Activated gamma-delta T cell treated with Interleukin-2 at 50 U/mL for 16 hours (primary cell): ENCODE data around the gene WDSUB1.
A peak's percentile ranks its signal among the peaks of the same experiment; 100 is the strongest.

ENCODE experiments used
- DNase-seq: peaks from one replicate; pipeline ENCODE4 v3.0.0-alpha.2; 2020

WDSUB1 gene

GRCh38 chr2:159219394-159219998 lies 67.0 kb downstream of the WDSUB1 start:
- DNase-seq = no peak

GRCh38 chr2:159218389-159218788 lies 68.1 kb downstream of the WDSUB1 start:
- no peak for DNase-seq

DNA sequence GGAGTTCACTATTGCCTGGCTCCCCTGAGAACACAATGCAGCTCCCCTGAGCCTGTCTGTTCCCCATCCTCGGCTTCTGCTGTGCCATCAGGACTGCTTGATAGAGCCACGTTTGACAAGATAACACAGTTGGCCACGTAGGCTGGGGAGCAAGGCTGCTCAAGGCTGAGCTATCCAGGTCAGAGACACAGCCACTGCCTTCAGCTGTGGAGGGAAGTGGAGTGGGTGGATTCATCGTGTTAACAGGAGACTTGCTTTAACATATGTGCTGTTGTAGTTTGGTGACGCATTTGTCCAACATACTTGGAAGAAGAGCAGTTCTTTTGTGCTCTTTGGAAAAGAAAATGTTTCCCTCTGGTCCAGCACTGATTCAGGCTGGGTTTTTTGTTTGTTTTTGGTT lies 68.8 kb downstream of the WDSUB1 start:
- DNase-seq = no peak

GRCh38 chr2:159215116-159215515 lies 71.4 kb downstream of the WDSUB1 start:
- no peak for DNase-seq

GRCh38 chr2:159214325-159214865 lies 72.1 kb downstream of the WDSUB1 start:
- DNase-seq = no peak

- DNase-seq = no peak
These were observed 73.2 kb downstream of the WDSUB1 start for GRCh38 chr2:159213296-159213695.

DNA sequence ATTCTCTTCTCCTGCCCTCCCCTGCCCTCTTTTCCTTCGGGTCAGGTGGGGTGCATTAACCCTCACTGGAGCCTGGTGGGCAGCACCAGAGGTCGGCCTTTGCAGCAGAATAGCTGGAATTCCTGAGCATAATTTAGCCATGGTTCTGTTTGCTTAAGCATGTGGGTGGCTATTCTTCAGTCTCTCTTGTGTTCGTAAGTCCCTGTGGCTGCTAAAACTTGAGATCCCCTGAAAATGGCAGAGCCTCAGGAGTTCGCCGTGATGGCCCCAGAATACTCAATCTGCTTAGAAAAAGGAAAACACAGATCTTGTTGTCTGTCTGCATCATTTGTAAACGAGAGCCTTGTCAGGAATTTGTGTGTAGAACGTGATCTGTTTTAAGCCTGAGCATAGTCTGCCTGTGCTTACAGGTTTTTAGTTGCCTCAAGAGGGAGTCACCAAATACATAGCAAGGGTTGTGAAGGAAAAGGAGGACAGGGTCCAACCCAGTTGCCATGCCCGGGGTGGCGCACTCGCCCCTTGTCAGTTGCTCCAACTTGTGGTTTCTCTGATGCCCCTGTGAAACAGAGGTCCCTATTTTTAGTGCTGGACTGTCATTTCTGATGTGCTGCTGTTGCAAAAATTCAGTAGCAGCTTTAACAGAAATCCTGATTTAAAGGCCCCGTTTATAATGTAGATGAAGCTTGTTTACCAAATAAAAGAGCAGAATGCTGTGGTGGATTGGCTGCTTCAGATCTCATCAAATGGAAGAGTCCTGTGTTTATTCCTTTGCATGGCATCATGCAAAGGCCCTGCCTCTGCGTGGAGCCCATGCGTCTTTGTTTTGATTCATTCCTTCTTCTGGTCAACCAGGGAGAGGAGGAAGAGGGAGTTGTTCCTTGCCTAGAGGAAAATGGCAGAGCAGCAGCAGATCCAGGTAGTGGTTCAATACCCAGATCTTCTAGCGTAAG lies 74.8 kb downstream of the WDSUB1 start:
- DNase-seq = no peak

DNA sequence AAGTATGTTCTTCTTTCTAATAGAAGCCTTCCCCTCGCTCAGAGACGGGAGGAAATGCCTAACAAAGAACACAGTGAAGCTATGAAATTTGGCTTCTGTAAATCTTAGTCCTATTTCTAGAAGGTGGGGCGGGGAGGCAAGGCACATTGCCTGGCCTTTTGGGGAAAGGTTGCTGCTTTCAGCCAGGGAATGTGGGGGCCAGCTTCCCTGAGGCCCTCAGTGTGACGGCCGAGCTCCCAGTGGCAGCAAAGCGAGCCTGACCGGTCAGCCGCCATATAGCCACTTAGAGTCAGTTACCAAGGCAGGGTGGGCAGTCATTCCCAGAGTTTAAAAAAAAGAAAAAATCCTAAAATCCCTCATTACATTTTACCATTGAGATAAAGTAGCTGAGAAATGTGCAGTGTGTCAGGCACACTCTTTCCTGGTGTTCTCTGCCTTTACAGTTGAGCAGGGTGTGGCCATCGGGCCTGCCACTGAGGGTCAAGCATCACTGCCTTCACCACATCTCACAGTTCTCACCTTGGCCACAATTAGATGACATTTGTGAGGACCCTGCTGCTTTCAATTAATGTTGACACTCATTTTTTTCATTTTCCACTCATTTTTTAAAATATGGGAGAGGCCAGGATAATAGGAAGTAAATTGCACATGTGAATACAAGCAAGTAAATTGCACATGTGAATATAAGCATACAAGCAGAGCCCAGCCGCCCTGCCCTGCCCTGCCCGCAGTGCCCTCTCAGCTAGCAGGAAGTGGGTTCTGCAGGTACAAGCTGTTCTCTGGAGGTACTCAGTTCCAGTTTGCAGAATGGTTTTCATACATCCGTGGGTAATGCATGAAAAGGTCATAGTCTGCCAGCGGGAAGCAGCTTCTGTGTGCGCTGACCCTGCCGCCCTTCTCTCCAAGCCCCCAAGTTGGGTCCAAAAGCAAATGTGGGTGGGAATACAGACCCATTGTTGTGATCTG lies 76.9 kb downstream of the WDSUB1 start:
- DNase-seq = peak; percentile 66

GRCh38 chr2:159208438-159208837 lies 78.1 kb downstream of the WDSUB1 start:
- DNase-seq = no peak

DNA sequence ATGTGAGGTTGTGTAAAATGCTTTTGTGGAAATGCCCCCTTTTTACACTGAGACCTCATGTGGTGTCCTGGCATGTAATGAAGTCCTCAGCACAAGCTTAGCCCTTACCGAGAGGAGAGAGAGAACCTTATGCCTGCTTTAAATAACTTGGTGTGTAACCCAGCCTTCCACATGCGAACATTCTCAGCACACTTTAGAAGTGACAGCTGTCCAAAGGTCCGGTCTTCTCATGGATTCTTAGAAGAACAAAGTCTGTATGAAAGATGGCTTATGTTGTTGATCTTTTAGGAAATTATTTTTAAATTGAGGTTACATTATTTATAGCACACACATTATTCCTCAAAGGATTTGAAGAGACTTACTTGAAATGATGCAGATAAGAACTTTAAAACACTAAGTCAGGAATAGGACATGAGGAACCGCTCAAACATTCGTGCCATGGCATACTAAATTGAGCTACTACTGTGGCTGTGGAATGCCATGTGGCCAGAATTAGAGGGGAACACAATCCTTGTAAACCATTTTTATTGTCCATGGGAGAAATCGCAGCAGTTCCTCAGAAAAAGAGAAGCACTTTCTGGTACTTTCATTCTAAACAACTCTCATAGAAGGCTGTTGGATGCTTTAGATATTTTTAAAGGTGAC lies 79.6 kb downstream of the WDSUB1 start:
- no peak for DNase-seq

DNA sequence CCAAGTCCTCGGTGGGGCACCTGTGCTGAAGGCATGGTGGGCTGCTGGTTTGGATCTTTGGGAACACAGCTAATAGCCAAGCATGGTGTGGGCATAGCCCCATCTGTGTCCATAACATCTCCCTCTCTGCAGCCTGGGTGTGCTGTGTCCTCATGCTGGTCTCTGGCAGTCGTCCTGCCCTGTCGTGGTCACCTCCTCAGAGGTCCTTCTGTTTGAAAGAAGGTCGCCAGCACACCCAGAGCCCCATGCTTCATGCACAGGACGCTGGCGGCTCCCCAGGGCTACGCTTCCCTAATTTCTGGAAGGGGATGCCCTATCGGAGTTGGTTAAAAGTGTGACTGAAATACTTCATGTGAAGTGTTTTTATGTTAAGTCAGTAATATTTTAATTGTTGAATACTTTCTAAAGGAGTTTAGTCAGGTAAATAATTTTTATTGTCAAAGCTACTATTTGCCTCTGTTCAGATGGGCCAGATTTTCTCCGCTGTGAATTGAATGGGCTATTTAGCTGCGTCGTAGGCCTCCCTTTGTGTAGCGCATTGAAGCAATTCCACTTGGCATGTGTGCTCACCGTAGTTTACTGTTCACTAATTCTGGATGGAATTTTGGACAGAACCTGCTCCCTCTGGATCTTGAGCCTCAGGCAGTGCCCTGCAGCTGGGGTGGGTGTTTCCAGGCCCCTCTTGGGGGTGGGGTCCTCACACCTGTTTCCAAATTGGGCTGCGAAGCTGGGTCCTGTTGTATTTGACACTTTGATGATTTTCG lies 81.9 kb downstream of the WDSUB1 start:
- DNase-seq = no peak

- DNase-seq = no peak
These were observed 83.9 kb downstream of the WDSUB1 start for GRCh38 chr2:159202568-159203071.

DNA sequence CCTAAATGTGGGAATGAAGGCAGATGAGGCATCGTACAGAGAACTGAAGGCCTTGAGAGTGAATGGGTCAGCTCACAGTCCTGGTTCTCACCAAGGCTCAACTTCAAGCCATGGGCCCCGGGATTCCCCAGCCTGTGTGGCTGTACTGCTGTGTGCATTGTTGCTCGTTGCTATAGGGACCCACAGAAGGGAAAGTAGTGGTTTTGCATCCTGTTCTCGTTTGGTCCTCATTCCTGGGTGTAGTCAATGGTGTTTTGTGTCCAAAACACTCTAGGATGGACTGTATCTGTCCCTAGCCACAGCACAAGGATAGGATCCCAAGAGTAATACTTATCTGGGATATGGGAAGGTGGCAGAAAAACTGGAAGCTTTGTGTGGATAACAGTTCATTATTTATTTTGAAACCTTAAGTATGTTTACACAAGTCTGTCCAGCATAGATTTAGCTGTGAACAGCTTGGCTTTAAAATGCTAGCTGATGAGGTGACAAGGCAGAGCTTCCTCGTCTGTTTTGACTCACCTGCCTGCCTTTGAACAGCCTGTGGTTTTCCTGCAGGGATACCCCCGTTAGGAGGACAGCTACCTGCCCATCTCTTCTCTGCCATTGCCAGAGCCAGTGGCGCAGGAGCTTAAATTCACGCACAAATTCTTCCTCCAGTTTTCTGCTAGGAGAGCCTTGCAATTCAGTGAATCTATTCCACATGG lies 85.0 kb downstream of the WDSUB1 start:
- DNase-seq = peak; percentile 17

- no peak for DNase-seq
These were observed 86.0 kb downstream of the WDSUB1 start for GRCh38 chr2:159200498-159200897.

DNA sequence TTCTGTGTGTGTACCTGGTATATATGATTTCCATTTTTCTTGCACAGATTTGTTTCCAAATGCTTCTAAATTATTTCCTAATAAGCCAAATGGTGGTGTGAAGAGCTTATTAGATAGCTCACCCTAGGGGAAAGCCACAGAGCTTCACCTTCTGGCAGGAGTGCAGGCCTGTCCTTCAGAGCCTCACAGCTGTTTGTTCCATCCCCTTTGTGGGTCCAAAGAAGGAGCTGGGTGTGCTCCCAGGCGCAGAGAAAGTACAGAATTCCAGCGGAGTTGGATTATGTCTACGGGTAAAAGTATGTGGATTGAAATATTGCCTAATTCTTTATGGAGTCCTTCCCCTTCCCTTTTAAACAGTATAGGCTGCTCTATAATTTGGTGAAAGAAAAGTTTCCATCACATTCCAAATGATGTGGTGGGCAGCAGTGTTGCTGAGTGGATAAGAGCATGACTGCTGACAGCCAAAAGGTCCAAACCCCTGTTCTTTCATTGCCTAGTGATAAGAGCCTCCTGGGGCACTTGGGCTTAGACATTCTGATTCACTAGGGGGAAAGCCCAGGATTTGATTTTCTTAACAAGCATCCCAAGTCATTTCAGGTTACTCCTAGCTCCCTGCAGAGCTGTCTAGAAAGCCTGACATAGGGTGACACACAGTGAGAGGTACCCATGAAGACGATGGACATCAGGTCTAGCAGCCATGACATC lies 86.6 kb downstream of the WDSUB1 start:
- no peak for DNase-seq

DNA sequence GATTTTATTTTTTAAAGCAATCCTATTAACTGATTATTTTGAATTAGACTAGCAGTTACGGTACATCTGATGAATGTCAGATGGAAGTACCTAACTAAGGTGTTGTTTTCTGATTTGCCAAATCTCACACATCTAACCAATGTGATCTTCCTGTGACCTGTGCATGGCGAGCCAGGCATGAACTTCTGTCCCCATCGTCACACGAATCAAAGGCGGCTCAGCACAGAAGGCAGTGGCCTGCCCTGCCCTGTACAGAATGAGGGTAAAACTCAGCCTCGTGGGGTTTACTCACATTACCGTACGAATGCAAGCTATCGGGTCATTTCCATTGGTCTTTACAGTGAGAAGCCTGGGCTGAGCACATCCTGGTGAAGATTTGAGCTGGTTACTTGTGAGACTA lies 87.3 kb downstream of the WDSUB1 start:
- DNase-seq = no peak

- no peak for DNase-seq
These were observed 90.0 kb downstream of the WDSUB1 start for GRCh38 chr2:159196393-159196925.

- DNase-seq = no peak
These were observed 90.8 kb downstream of the WDSUB1 start for GRCh38 chr2:159195697-159196096.

DNA sequence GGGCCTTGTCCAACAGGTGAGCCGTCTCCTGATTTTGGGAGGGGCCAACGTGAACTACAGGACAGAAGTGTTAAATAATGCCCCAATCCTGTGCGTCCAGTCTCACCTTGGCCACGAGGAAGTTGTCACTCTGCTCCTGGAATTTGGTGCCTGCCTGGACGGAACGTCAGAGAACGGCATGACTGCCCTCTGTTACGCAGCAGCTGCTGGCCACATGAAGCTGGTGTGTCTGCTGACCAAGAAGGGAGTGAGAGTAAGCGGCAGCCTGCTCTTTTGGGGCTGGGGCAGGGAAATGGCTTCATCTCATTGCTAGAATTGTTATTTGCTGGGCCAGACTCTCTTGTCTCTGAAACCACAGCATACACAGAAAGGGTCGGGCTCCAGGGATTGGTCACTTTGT lies 92.3 kb downstream of the WDSUB1 start:
- DNase-seq = no peak

DNA sequence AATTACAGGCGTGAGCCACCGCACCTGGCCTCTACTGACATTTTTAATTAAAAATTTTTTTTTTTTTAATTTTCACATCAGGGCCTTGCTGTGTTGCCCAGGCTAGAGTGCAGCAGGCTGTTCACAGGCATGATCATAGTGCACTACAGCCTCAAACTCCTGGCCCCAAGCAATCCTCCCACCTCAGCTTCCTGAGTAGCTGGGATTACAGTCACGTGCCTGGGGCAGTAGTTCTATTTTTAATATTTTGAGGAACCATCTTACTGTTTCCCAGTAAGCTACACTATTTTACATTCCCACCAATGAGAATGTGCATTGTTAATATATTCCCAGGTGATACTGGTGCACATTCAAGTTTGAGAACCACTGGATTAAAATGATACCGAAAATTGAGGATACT lies 92.7 kb downstream of the WDSUB1 start:
- no peak for DNase-seq
